SU-DHL-6 (cell line): Measurements from ENCODE around the gene TRABD.
"Not testable (repeated sequence)": the region's sequence is repeated elsewhere in the genome, so short reads cannot be mapped to it uniquely, and the experiment has no call there.

Experiments used
- H2AFZ ChIP-seq: fragments of 200-600 bp; sonication (generic); 2 replicates; pipeline ENCODE4 v1.6.1; 2014; ENCODE audit warnings: low read depth, mild to moderate bottlenecking, moderate library complexity, mixed read lengths, antibody characterized with exemption, low read length; ENCODE audit not compliant: severe bottlenecking
- H3F3A ChIP-seq: fragments of 200-600 bp; shearing (Covaris generic); 2 replicates; pipeline ENCODE4 v1.6.0; 2016; ENCODE audit warnings: antibody characterized with exemption, mild to moderate bottlenecking; ENCODE audit not compliant: insufficient read depth
- H3K27ac ChIP-seq: fragments of 200-600 bp; sonication (generic); 2 replicates; pipeline ENCODE4 v1.5.1; 2016; ENCODE audit warnings: low read depth, mild to moderate bottlenecking, low read length, moderate library complexity, mixed read lengths
- H3K27me3 ChIP-seq: fragments of 200-600 bp; sonication (generic), shearing (Covaris generic); 2 replicates; pipeline ENCODE4 v1.6.0; 2014; ENCODE audit warnings: mild to moderate bottlenecking, low read length
- H3K36me3 ChIP-seq: fragments of 200-600 bp; sonication (generic); 2 replicates; pipeline ENCODE4 v1.6.1; 2014; ENCODE audit warnings: mild to moderate bottlenecking, low read length, mixed read lengths
- H3K4me2 ChIP-seq: fragments of 300-600, 200-600 bp; shearing (Covaris generic), sonication (generic); 2 replicates; pipeline ENCODE4 v1.6.0; 2014; ENCODE audit warnings: low read length, low read depth, mild to moderate bottlenecking; ENCODE audit not compliant: poor library complexity, severe bottlenecking
- H3K4me3 ChIP-seq: fragments of 200-600 bp; sonication (generic); 2 replicates; pipeline ENCODE4 v1.5.1; 2014; ENCODE audit warnings: antibody characterized with exemption, low read length, mild to moderate bottlenecking, mixed read lengths; ENCODE audit not compliant: insufficient read depth, poor library complexity, severe bottlenecking
- H3K79me2 ChIP-seq: fragments of 200-600 bp; sonication (generic); 2 replicates; pipeline ENCODE4 v1.6.1; 2014; ENCODE audit warnings: mild to moderate bottlenecking, low read length, moderate library complexity; ENCODE audit not compliant: insufficient read depth
- H3K9ac ChIP-seq: fragments of 200-600 bp; sonication (generic); 2 replicates; pipeline ENCODE4 v1.7.0; 2014; ENCODE audit warnings: mild to moderate bottlenecking, low read length
- H3K9me2 ChIP-seq: fragments of 200-600 bp; sonication (generic); replicated peaks from 2 replicates; pipeline ENCODE4 v1.6.1; 2014; ENCODE audit warnings: low read length; ENCODE audit not compliant: insufficient read depth
- H3K9me3 ChIP-seq: fragments of 200-600 bp; sonication (generic); 2 replicates; pipeline ENCODE4 v1.6.1; 2014; ENCODE audit warnings: low read length, mixed read lengths; ENCODE audit not compliant: insufficient read depth
- H4K20me1 ChIP-seq: fragments of 200-600 bp; sonication (generic); 2 replicates; pipeline ENCODE4 v1.6.1; 2014; ENCODE audit warnings: low read depth, mild to moderate bottlenecking, antibody characterized with exemption, low read length, moderate library complexity, mixed read lengths
- CTCF ChIP-seq: fragments of 200-600 bp; sonication (generic); IDR thresholded peaks from one replicate; pipeline ENCODE4 v1.5.1; 2017; ENCODE audit warnings: antibody characterized with exemption, mild to moderate bottlenecking, low read length, moderate library complexity; ENCODE audit not compliant: insufficient read depth, poor library complexity, severe bottlenecking
- EZH2phosphoT487 ChIP-seq: fragments of 200-600 bp; sonication (generic), shearing (Covaris generic); conservative IDR thresholded peaks from 2 replicates; pipeline ENCODE4 v1.6.1; 2018; ENCODE audit warnings: mild to moderate bottlenecking, antibody characterized with exemption, low read length, moderate library complexity, mixed read lengths

TRABD gene

DNA sequence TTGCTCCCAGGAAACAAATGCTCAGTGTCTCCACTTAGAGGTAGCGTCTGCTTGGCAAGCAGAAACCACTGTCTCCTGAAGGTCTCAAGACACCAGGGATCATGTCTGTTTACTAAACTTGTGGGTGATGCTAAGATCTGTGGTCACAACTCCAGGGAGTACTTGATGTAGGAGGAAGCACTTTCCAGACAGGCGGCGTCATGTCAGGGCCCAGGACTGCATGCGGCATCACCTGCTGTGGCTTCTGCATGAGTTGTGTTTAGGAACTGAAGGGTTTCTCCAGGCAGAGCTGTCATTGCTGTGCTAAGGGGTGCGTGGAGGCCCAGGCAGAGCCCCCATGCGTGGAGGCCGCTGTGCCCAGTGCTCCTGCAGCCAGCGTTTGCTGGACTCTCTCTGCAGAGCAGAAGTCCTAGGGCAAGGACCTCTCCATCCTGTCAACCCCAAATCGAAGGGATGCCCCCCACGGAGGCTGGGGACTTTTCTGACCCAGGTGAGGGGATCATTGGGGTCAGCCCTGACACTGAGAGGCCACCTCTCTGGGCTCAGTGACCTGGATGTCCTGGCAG is 23.2 kb upstream of the TRABD start:
- no peaks in the 10 kb centered on the region for H3F3A ChIP-seq
- H3K79me2 ChIP-seq: no peaks in the 10 kb centered on the region
- no peaks in the 10 kb centered on the region for H3K9me2 ChIP-seq
- no peak overlapping the region for H3K27ac ChIP-seq
- H3K36me3 ChIP-seq: no peaks in the 10 kb centered on the region
- H3K9me3 ChIP-seq: no peaks in the 10 kb centered on the region
- no peak overlapping the region for H3K9ac ChIP-seq
- TF ChIP-seq EZH2phosphoT487 (no peak), CTCF (no peak)
- H3K4me2 ChIP-seq: no peak overlapping the region
- H2AFZ ChIP-seq: no peak overlapping the region
- no peaks in the 10 kb centered on the region for H3K27me3 ChIP-seq
- H4K20me1 ChIP-seq: no peaks in the 10 kb centered on the region
- no peak overlapping the region for H3K4me3 ChIP-seq

DNA sequence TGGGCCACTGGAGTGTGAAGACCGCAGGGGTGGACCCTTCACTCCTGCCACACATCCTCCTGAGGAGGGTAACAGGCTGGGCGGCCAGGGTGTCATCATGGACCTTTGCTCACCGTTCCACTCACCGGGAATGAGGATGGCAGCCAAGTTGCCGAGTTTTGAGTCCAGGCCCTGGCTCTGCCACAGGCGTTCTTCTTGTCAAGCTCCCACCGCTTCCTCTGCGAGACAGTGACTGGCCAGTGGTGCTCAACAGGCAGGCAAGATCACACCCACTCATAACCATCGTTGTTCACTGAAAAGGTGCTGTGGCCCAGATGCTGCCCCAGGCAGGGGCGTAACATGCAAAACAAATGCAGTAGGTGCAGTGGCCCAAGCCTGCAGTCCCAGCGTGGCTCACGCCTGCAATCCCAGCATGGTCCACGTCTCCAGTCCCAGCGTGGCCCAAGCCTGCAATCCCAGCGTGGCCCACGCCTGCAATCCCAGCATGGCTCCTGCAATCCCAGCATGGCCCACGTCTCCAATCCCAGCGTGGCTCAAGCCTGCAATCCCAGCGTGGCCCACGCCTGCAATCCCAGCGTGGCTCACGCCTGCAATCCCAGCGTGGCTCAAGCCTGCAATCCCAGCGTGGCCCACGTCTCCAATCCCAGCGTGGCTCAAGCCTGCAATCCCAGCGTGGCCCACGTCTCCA is 20.1 kb upstream of the TRABD start:
- no peaks in the 10 kb centered on the region for H3K79me2 ChIP-seq
- no peaks in the 10 kb centered on the region for H3K36me3 ChIP-seq
- H2AFZ ChIP-seq: no peak overlapping the region
- no peaks in the 10 kb centered on the region for H3K9me2 ChIP-seq
- H4K20me1 ChIP-seq: no peaks in the 10 kb centered on the region
- H3K9ac ChIP-seq: no peak overlapping the region
- H3K27me3 ChIP-seq: no peaks in the 10 kb centered on the region
- H3K4me2 ChIP-seq: no peak overlapping the region
- TF ChIP-seq CTCF (no peak), EZH2phosphoT487 (no peak)
- H3K4me3 ChIP-seq: no peak overlapping the region
- no peaks in the 10 kb centered on the region for H3F3A ChIP-seq
- H3K27ac ChIP-seq: no peak overlapping the region
- no peaks in the 10 kb centered on the region for H3K9me3 ChIP-seq

GRCh38 chr22:50167689-50168489 is 17.8 kb upstream of the TRABD start:
- H3K36me3 ChIP-seq: no peaks in the 10 kb centered on the region
- no peaks in the 10 kb centered on the region for H3F3A ChIP-seq
- H4K20me1 ChIP-seq: no peaks in the 10 kb centered on the region
- no peak overlapping the region for H3K9ac ChIP-seq
- no peaks in the 10 kb centered on the region for H3K79me2 ChIP-seq
- no peak overlapping the region for H3K27ac ChIP-seq
- H2AFZ ChIP-seq: no peak overlapping the region
- no peaks in the 10 kb centered on the region for H3K27me3 ChIP-seq
- H3K4me2 ChIP-seq: no peak overlapping the region
- no peaks in the 10 kb centered on the region for H3K9me2 ChIP-seq
- no peak overlapping the region for H3K4me3 ChIP-seq
- TF ChIP-seq CTCF (no peak), EZH2phosphoT487 (no peak)
- no peaks in the 10 kb centered on the region for H3K9me3 ChIP-seq

DNA sequence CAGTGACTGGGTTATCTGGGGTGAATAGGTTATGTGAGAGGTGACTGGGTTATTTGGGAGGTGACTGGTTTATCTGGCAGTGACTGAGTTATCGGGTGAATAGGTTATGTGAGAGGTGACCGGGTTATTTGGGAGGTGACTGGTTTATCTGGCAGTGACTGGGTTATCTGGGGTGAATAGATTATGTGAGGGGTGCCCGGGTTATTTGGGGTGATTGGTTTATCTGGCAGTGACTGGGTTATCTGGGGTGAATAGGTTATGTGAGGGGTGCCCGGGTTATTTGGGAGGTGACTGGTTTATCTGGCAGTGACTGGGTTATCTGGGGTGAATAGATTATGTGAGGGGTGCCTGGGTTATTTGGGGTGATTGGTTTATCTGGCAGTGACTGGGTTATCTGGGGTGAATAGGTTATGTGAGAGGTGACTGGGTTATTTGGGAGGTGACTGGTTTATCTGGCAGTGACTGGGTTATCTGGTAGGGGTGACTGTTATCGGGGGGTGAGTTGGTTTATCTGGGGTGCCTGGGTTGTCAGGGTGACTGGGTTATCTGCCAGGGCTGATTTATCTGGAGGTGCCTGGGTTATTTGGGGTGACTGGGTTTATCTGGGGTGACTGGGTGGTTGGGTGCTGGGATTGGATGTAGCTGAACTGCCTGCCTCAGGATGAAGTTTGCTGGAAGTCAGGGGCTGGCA is 17.1 kb upstream of the TRABD start:
- H3K9me3 ChIP-seq, H3F3A ChIP-seq, H3K9ac ChIP-seq, H3K9me2 ChIP-seq, H3K4me3 ChIP-seq, H3K4me2 ChIP-seq, H4K20me1 ChIP-seq, H3K36me3 ChIP-seq, H3K27me3 ChIP-seq, H2AFZ ChIP-seq, H3K79me2 ChIP-seq, H3K27ac ChIP-seq: not testable (repeated sequence)
